GM23248 (cell line): ENCODE measurements around the gene ZNF614.

Source experiments
- EZH2 ChIP-seq: fragments of 200-600 bp; sonication (generic); IDR thresholded peaks from 2 replicates; pipeline ENCODE4 v1.6.1; 2018; ENCODE audit warnings: antibody characterized with exemption, mild to moderate bottlenecking; ENCODE audit not compliant: insufficient read depth, poor library complexity, severe bottlenecking
- EZH2phosphoT487 ChIP-seq: fragments of 200-600 bp; sonication (generic); IDR thresholded peaks from 2 replicates; pipeline ENCODE4 v1.6.1; 2018; ENCODE audit warnings: antibody characterized with exemption, moderate library complexity, mild to moderate bottlenecking, low read depth; ENCODE audit not compliant: insufficient read depth

- no peak for TF ChIP-seq EZH2phosphoT487
- no peak for TF ChIP-seq EZH2
Observed at GRCh38 chr19:51965583-51965982, 62.6 kb downstream of the ZNF614 start.
